ENCODE measurements around the gene INTS14. TPM values are rescaled to one million over a fixed set of nuclear protein-coding genes. Genes with fewer than 3 reads are reported as not detected.

Gene INTS14
- total and polyA plus RNA-seq, 9 of the 15 experiments (the other 6 are each of a cell fraction or from before 2014, with no cell fraction given): 30.5 to 92.4 (median 46.5) TPM

DNA sequence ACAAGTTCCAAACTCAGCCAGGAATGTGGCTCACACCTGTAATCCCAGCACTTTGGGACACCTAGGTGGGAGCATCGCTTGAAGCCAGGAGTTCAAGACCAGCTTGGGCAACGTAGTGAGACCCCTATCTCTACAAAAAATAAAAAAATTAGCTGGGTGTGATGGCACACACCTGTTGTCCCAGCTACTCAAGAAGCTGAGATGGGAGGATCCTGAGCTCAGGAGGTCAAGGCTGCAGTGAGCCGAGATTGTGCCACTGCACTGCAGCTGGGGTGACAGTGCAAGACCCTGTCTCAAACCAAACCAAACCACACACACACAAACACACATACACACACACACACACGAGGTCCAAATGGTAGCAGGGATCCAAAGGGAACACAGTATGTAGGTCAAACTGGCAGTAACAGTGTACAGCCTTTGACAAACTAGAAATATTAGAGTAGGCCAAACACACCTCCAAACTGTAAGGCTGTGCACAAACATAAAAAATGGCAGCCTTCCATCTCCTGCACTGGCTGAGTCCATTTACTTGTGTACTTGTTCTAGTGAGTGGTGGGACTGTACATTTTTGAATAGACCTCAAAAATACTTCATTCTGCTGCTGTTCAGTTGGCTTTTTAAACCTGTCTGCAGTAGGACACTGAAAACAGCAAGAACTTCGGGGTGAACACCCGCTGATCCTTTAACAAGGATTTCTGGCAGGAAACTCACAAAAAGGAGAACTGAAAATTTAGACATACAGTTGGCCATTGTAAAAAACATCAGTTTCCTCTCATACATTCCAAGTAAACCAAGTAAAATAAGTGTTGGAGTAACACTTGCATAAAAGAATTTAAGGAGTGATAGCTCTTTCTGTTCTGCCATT is 33.6 kb downstream of the INTS14 start:
- WGBS (ENCODE audit: insufficient coverage, low coverage, missing lambda C conversion rate): 79% methylated on average over 6 of the region's 6 CpGs
- no peak overlapping the region for H3K4me3 ChIP-seq
- DNase-seq (ENCODE audit: extremely low read depth in 1 of 4, low spot score in 3 of 4) (no peak), FAIRE-seq (no peak), ATAC-seq (peak; percentile 60)
- POLR2A ChIA-PET: interaction anchor here (0.7 to 1.3 kb wide), 2 partner anchors 10 to 1066 kb away, joined by 3 read pairs; no protein-coding TSS in a partner anchor
- H3K9ac ChIP-seq (ENCODE audit: insufficient read depth in 1 of 2, low read depth in 2 of 2, low read length in 2 of 2): no peak overlapping the region
- no peaks in the 10 kb centered on the region for H3K9me1 ChIP-seq (ENCODE audit: control insufficient read depth, insufficient read depth, low read length)
- in situ Hi-C loops (cut with MboI): no loop called here
- H3K27ac ChIP-seq (ENCODE audit: extremely low read depth, low read depth, low read length): no peak overlapping the region
- CTCF ChIA-PET (ENCODE audit: low intra/inter-chr PET ratio): no interaction called here
- no peaks in the 10 kb centered on the region for H3K79me2 ChIP-seq (ENCODE audit: control insufficient read depth, insufficient read depth, low read length)
- TSS peak; percentile 71 for BruUV-seq (replicated peaks)
- H3K4me1 ChIP-seq (replicated peaks in 1 of 2; ENCODE audit: control insufficient read depth in 2 of 2, insufficient read depth in 2 of 2, low read length in 2 of 2): no peaks in the 10 kb centered on the region
- H3K36me3 ChIP-seq (ENCODE audit: control insufficient read depth, insufficient read depth, low read length): peaks cover 85% of the 10 kb centered on the region
- H3K9me3 ChIP-seq (replicated peaks; ENCODE audit: control insufficient read depth, insufficient read depth, low read depth, low read length): no peaks in the 10 kb centered on the region
- intact Hi-C loops (cut with micrococcal nuclease): loop anchor here (10.0 kb wide), 1 partner anchor 173 kb away; no protein-coding TSS in a partner anchor
- H4K20me1 ChIP-seq (replicated peaks; ENCODE audit: control insufficient read depth, insufficient read depth, low read length): no peaks in the 10 kb centered on the region
- H3K27me3 ChIP-seq (ENCODE audit: control insufficient read depth in 2 of 2, insufficient read depth in 2 of 2, low read length in 2 of 2): no peaks in the 10 kb centered on the region
- no peak overlapping the region for H3K4me2 ChIP-seq (ENCODE audit: insufficient read depth, low read length)
- no peak overlapping the region for H2AFZ ChIP-seq (ENCODE audit: low read depth, low read length)
- TF ChIP-seq POLR2A (conservative IDR thresholded peaks at IDR 0.05): peak; percentile 71
- TF ChIP-seq ELF4 (CRISPR knock-in tag; IDR thresholded peaks at IDR 0.05): no peak
- peak; percentile 68 for TF ChIP-seq SUPT5H (IDR thresholded peaks at IDR 0.05)
- peak; percentile 59 for TF ChIP-seq POLR2AphosphoS5 (IDR thresholded peaks at IDR 0.05; ENCODE audit: control insufficient read depth, insufficient read depth, low read depth, low read length)
- peak; percentile 78 for TF ChIP-seq POLR2B (IDR thresholded peaks at IDR 0.05; ENCODE audit: low read depth, partially characterized antibody)

- intact Hi-C loops (cut with micrococcal nuclease): loop anchor here (10.0 kb wide), 1 partner anchor 172 kb away; no protein-coding TSS in a partner anchor
- CTCF ChIA-PET (ENCODE audit: low intra/inter-chr PET ratio): interaction anchor here (0.6 kb wide), 1 partner anchor 172 kb away, joined by 3 read pairs; no protein-coding TSS in a partner anchor
- Histone ChIP-seq H3K9me3 (replicated peaks; ENCODE audit: control insufficient read depth, insufficient read depth, low read depth, low read length) (no peaks in the 10 kb centered on the region), H3K9ac (ENCODE audit: insufficient read depth in 1 of 2, low read depth in 2 of 2, low read length in 2 of 2) (no peak overlapping the region), H4K20me1 (replicated peaks; ENCODE audit: control insufficient read depth, insufficient read depth, low read length) (no peaks in the 10 kb centered on the region), H2AFZ (ENCODE audit: low read depth, low read length) (no peak overlapping the region), H3K4me3 (no peak overlapping the region), H3K27me3 (ENCODE audit: control insufficient read depth in 2 of 2, insufficient read depth in 2 of 2, low read length in 2 of 2) (no peaks in the 10 kb centered on the region), H3K79me2 (ENCODE audit: control insufficient read depth, insufficient read depth, low read length) (no peaks in the 10 kb centered on the region), H3K9me1 (ENCODE audit: control insufficient read depth, insufficient read depth, low read length) (no peaks in the 10 kb centered on the region), H3K4me2 (ENCODE audit: insufficient read depth, low read length) (no peak overlapping the region), H3K27ac (ENCODE audit: extremely low read depth, low read depth, low read length) (no peak overlapping the region), H3K36me3 (ENCODE audit: control insufficient read depth, insufficient read depth, low read length) (peaks cover 85% of the 10 kb centered on the region), H3K4me1 (replicated peaks in 1 of 2; ENCODE audit: control insufficient read depth in 2 of 2, insufficient read depth in 2 of 2, low read length in 2 of 2) (no peaks in the 10 kb centered on the region)
- WGBS (ENCODE audit: insufficient coverage, low coverage, missing lambda C conversion rate): 100% methylated on average over 1 of the region's 1 CpG
- ATAC-seq (no peak), DNase-seq (ENCODE audit: extremely low read depth in 1 of 4, low spot score in 3 of 4) (no peak), FAIRE-seq (peak; percentile 29)
- in situ Hi-C loops (cut with MboI): no loop called here
- POLR2A ChIA-PET: interaction anchor here (0.7 kb wide), 1 partner anchor 1067 kb away, joined by 3 read pairs; no protein-coding TSS in a partner anchor
- BruUV-seq (replicated peaks): no TSS peak
- no peak for TF ChIP-seq PPARD (CRISPR knock-in tag; IDR thresholded peaks at IDR 0.05)
- TF ChIP-seq TCFL5 (CRISPR knock-in tag; conservative IDR thresholded peaks at IDR 0.05): no peak
- no peak for TF ChIP-seq ZHX1 (conservative IDR thresholded peaks at IDR 0.05; ENCODE audit: low read length)
- TF ChIP-seq, protein P1, sequence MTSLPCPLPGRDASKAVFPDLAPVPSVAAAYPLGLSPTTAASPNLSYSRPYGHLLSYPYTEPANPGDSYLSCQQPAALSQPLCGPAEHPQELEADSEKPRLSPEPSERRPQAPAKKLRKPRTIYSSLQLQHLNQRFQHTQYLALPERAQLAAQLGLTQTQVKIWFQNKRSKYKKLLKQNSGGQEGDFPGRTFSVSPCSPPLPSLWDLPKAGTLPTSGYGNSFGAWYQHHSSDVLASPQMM (CRISPR knock-in tag; IDR thresholded peaks at IDR 0.05): no peak
- TF ChIP-seq MEIS2 (IDR thresholded peaks at IDR 0.05; ENCODE audit: partially characterized antibody): no peak
- no peak for TF ChIP-seq ZNF584 (CRISPR knock-in tag; IDR thresholded peaks at IDR 0.05; ENCODE audit: low read depth)
- TF ChIP-seq C11orf30 (IDR thresholded peaks at IDR 0.05; ENCODE audit: low read depth): no peak
These were observed 34.3 kb downstream of the INTS14 start for GRCh38 chr15:65576664-65577063.
